ENCODE data around the gene HOXC9. TPM values are rescaled to one million over a fixed set of nuclear protein-coding genes. Genes with fewer than 3 reads are reported as not detected.

HOXC9 gene
- total RNA-seq, 2 donors from 2014 or later = 0.23 to 3.0 TPM

DNA sequence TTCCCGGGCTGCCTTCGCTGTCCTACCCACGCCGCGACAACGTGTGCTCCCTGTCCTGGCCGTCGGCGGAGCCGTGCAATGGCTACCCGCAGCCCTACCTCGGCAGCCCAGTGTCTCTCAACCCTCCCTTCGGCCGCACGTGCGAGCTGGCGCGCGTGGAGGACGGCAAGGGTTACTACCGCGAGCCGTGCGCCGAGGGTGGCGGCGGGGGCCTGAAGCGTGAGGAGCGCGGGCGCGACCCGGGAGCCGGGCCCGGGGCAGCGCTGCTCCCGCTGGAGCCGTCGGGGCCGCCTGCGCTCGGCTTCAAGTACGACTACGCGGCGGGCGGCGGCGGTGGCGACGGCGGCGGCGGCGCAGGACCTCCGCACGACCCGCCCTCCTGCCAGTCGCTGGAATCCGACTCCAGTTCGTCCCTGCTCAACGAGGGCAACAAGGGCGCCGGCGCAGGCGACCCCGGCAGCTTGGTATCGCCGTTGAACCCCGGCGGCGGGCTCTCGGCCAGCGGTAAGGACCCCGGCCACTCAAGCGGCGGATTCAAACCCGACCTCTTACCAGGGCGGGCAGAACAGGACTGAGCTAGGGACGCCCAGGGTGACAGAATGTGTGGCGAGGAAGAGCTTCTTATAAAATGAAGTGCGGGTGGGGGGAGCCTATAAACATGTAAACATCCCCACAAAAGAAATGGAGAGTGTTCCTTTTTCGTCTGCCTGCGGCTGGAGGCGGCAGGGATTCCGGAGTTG is 44.8 kb upstream of the HOXC9 start:
- H3K4me3 ChIP-seq = no peak overlapping the region
- peaks cover 79% of the 10 kb centered on the region for H3K27me3 ChIP-seq (replicated peaks; ENCODE audit: insufficient read depth)
- no peak for DNase-seq (ENCODE audit: low spot score)
- no peak overlapping the region for H3K27ac ChIP-seq
- intact Hi-C loops (cut with DNase I) = no loop called here
- TF ChIP-seq POLR2A (IDR thresholded peaks at IDR 0.05) (no peak), CTCF (IDR thresholded peaks at IDR 0.05) (no peak), POLR2AphosphoS5 (IDR thresholded peaks at IDR 0.05) (no peak)
- no peaks in the 10 kb centered on the region for H3K9me3 ChIP-seq
- H3K36me3 ChIP-seq = no peaks in the 10 kb centered on the region
- no peaks in the 10 kb centered on the region for H3K4me1 ChIP-seq (replicated peaks)
- WGBS = 5% methylated on average over 81 of the region's 86 CpGs

- TF ChIP-seq POLR2AphosphoS5 (IDR thresholded peaks at IDR 0.05) (no peak), CTCF (IDR thresholded peaks at IDR 0.05) (no peak), POLR2A (IDR thresholded peaks at IDR 0.05) (no peak)
- Histone ChIP-seq H3K4me3 (no peak overlapping the region), H3K27me3 (replicated peaks; ENCODE audit: insufficient read depth) (peaks cover 77% of the 10 kb centered on the region), H3K9me3 (no peaks in the 10 kb centered on the region), H3K27ac (no peak overlapping the region), H3K4me1 (replicated peaks) (no peaks in the 10 kb centered on the region), H3K36me3 (no peaks in the 10 kb centered on the region)
- WGBS = 13% methylated on average over 10 of the region's 10 CpGs
- intact Hi-C loops (cut with DNase I) = no loop called here
- DNase-seq (ENCODE audit: low spot score) = no peak
These were observed 44.1 kb upstream of the HOXC9 start for GRCh38 chr12:53955776-53956250.

- no peak for TF ChIP-seq CTCF (IDR thresholded peaks at IDR 0.05)
- TF ChIP-seq POLR2A (IDR thresholded peaks at IDR 0.05) = no peak
- no peak for TF ChIP-seq POLR2AphosphoS5 (IDR thresholded peaks at IDR 0.05)
- no peak overlapping the region for H3K4me3 ChIP-seq
- WGBS = 24% methylated on average over 25 of the region's 25 CpGs
- no peaks in the 10 kb centered on the region for H3K4me1 ChIP-seq (replicated peaks)
- H3K9me3 ChIP-seq = no peaks in the 10 kb centered on the region
- H3K27me3 ChIP-seq (replicated peaks; ENCODE audit: insufficient read depth) = peaks cover 77% of the 10 kb centered on the region
- H3K27ac ChIP-seq = no peak overlapping the region
- intact Hi-C loops (cut with DNase I) = no loop called here
- no peak for DNase-seq (ENCODE audit: low spot score)
- H3K36me3 ChIP-seq = no peaks in the 10 kb centered on the region
These were observed 43.6 kb upstream of the HOXC9 start for GRCh38 chr12:53956251-53956887.

DNA sequence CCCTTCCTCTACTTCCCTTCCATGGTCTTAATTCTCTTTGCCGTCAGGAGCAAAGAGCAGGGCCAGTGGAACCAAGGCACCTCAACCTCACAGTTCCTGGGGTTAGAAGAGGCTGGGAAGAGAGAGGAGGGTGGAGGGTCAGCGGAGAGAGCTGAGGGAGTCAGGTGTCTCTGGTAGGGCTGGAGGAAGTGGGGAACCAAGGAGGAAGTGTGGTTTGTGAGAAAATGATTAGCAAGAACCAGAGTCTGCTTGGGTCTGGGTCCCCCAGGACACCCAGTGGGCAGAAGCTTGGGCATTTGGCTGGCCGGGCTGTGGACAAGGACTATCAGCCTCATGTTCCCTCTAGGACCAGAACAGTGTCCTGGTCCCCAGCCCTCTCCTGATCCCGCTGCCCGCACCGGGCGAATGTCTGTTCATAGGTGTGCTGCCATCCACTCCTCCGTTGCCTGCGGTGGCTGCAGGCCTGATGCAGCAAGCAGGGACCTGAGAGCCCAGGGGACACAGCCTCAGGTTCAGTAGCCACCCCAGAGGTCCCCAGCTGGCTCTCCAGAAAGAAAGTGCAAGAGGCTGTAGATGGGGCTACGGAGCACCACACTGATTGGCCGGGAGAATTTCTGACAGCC is 42.9 kb upstream of the HOXC9 start:
- intact Hi-C loops (cut with DNase I) = no loop called here
- no peak for TF ChIP-seq POLR2A (IDR thresholded peaks at IDR 0.05)
- no peak for TF ChIP-seq CTCF (IDR thresholded peaks at IDR 0.05)
- TF ChIP-seq POLR2AphosphoS5 (IDR thresholded peaks at IDR 0.05) = no peak
- Histone ChIP-seq H3K4me3 (no peak overlapping the region), H3K27ac (no peak overlapping the region), H3K9me3 (no peaks in the 10 kb centered on the region), H3K4me1 (replicated peaks) (no peaks in the 10 kb centered on the region), H3K36me3 (no peaks in the 10 kb centered on the region), H3K27me3 (replicated peaks; ENCODE audit: insufficient read depth) (peaks cover 74% of the 10 kb centered on the region)
- no peak for DNase-seq (ENCODE audit: low spot score)
- WGBS = 31% methylated on average over 11 of the region's 11 CpGs
